22Rv1 (cell line): ENCODE results near the gene CALCOCO1.
A peak's percentile ranks its signal among the peaks of the same experiment; 100 is the strongest.

Experiments used
- H3K27ac ChIP-seq: fragments of 450-650 bp; 2 replicates; pipeline ENCODE4 v1.5.1; 2017
- CTCF ChIP-seq: fragments of 450-650 bp; IDR thresholded peaks from 2 replicates; pipeline ENCODE4 v1.5.1; 2017; ENCODE audit warnings: mild to moderate bottlenecking
- ZFX ChIP-seq: fragments of 450-650 bp; IDR thresholded peaks from 2 replicates; pipeline ENCODE4 v1.6.1; 2017; ENCODE audit warnings: antibody characterized with exemption, borderline replicate concordance

The CALCOCO1 gene

GRCh38 chr12:53751336-53752191 is 24.3 kb upstream of the CALCOCO1 start, which contains the start of gene CISTR:
Gene CISTR, minus strand, starts transcription at chr12:53751979.
- TF ChIP-seq CTCF (no peak), ZFX (no peak)
- H3K27ac ChIP-seq = peak within 1 kb of the TSS; percentile 5; the same call in 1 of the 2 replicates

GRCh38 chr12:53750812-53751335 is 23.6 kb upstream of the CALCOCO1 start:
- H3K27ac ChIP-seq = no peak overlapping the region
- TF ChIP-seq CTCF = no peak
- no peak for TF ChIP-seq ZFX

GRCh38 chr12:53749986-53750811 is 22.9 kb upstream of the CALCOCO1 start:
- no peak for TF ChIP-seq ZFX
- no peak for TF ChIP-seq CTCF
- H3K27ac ChIP-seq = no peak overlapping the region

GRCh38 chr12:53748072-53748840 is 21.0 kb upstream of the CALCOCO1 start:
- no peak overlapping the region for H3K27ac ChIP-seq
- no peak for TF ChIP-seq ZFX
- no peak for TF ChIP-seq CTCF

GRCh38 chr12:53747095-53747494 is 19.8 kb upstream of the CALCOCO1 start:
- no peak for TF ChIP-seq ZFX
- TF ChIP-seq CTCF = no peak
- no peak overlapping the region for H3K27ac ChIP-seq

GRCh38 chr12:53746592-53747092 is 19.4 kb upstream of the CALCOCO1 start:
- no peak overlapping the region for H3K27ac ChIP-seq
- TF ChIP-seq CTCF = peak; percentile 100
- TF ChIP-seq ZFX = no peak
